ENCODE results near the gene PRAMEF13.
"Not testable (repeated sequence)": the region's sequence is repeated elsewhere in the genome, so short reads cannot be mapped to it uniquely, and the experiment has no call there.

The PRAMEF13 gene

DNA sequence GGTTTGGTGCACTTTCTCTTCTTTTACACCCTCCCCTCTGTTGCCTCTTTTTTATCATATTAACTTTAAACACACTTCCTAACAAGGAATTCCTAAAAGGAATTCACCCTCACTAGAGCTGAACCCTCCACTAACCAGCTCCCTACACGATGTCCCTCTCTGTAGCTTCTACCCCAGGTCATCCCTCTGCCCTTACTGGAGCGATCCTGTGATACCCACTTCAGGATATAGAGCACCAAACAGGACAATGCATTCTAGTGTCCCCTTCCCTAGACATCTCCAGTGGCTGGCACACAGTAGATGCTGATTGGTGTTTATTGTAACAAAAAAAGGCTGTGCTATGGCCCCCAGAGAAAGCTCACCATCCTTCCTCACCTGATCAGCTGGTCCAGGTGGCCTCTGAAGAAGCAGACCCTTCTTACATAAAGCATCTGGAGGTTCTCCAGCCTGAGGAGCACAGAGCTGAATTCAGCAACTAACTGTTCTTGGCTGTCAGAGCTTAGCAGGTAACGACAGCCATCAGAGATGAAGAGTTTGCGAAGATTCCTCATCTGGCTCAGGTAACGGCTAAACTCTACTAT, 23.4 kb upstream of the PRAMEF13 start:
- H3K4me3 ChIP-seq (ENCODE audit: low read depth, low read length) = no peak overlapping the region
- TF ChIP-seq, protein P1, sequence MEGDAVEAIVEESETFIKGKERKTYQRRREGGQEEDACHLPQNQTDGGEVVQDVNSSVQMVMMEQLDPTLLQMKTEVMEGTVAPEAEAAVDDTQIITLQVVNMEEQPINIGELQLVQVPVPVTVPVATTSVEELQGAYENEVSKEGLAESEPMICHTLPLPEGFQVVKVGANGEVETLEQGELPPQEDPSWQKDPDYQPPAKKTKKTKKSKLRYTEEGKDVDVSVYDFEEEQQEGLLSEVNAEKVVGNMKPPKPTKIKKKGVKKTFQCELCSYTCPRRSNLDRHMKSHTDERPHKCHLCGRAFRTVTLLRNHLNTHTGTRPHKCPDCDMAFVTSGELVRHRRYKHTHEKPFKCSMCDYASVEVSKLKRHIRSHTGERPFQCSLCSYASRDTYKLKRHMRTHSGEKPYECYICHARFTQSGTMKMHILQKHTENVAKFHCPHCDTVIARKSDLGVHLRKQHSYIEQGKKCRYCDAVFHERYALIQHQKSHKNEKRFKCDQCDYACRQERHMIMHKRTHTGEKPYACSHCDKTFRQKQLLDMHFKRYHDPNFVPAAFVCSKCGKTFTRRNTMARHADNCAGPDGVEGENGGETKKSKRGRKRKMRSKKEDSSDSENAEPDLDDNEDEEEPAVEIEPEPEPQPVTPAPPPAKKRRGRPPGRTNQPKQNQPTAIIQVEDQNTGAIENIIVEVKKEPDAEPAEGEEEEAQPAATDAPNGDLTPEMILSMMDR (IDR thresholded peaks at IDR 0.05; ENCODE audit: control insufficient read depth, extremely low read depth, insufficient read depth) = no peak
- no peak for DNase-seq (ENCODE audit: low read depth)

DNA sequence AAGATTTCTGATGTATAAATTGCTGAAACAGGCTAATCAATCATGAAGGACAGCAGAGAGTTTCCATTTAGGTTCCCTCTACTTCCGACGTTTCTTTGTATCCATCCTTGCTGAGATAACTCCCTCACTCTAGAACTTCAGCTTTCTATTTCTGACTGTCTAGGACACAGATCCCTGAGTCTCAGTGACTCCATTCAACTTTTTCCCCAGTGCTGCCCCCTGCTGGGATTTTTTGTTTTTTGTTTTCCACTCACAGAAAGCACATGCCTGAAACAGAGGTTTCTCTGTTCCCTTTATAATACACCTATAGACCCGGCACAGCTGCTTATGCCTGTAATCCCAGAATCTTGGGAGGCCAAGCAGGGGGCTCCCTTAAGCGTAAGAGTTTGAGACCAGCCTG, 21.6 kb upstream of the PRAMEF13 start:
- not testable (repeated sequence) for DNase-seq (ENCODE audit: low read depth); H3K4me3 ChIP-seq (ENCODE audit: low read depth, low read length)

DNA sequence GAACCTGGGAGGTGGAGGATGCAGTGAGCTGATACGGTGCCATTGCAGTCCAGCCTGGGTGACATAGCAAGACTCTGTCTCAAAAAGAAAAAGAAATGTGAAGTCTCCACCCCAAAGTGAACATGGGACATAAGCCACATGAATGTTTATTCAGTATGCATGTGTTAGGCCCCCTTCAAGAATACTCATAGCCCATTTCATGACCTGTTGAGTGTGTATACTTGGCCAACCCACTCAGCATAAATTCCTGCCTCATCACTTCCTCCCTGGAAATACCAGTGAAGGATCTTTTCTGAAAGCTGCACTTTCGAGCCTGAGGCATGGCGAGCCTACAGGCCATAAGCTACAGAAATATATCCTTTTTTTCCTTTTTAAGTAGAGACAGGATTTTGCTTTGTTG, 18.0 kb upstream of the PRAMEF13 start:
- not testable (repeated sequence) for H3K4me3 ChIP-seq (ENCODE audit: low read depth, low read length); DNase-seq (ENCODE audit: low read depth)

DNA sequence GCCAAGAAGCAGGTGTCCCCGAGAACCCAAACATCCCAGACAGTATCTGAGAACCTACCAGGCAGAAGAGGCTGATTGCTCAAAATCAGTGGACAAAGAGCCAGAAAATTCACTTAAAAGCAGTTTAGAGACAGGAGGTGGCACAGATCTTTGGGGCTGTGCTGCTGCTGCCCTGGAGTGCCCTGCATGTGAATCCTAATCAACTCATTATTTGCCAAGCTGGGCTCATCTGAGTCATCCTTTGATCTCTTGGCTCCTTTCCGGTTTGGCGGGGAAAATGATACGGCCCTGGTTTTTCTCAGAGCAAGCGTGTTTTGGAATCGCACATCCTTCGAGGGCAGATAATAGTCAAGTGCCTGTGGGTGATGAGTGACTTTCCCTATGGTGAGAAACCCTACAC, 15.4 kb upstream of the PRAMEF13 start:
- DNase-seq (ENCODE audit: low read depth); H3K4me3 ChIP-seq (ENCODE audit: low read depth, low read length): not testable (repeated sequence)

DNA sequence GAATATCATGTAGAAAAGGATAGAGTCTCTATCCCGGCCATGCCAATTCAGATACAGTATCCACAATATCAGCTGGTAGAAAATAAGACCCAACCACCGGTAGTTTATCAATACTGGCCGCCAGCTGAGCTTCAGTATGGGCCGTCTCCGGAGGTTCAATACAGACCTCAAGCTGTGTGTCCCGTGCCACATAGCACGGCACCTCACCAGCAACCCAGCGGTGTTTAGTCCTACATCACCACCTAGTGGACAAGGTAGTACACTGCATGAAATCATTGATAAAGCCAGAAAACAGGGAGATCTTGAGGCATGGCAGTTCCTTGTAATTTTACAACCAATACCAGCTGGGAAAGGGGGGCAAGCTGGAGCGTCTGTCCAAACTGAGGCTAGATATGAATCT, 7.5 kb upstream of the PRAMEF13 start:
- H3K4me3 ChIP-seq (ENCODE audit: low read depth, low read length); DNase-seq (ENCODE audit: low read depth): not testable (repeated sequence)

DNA sequence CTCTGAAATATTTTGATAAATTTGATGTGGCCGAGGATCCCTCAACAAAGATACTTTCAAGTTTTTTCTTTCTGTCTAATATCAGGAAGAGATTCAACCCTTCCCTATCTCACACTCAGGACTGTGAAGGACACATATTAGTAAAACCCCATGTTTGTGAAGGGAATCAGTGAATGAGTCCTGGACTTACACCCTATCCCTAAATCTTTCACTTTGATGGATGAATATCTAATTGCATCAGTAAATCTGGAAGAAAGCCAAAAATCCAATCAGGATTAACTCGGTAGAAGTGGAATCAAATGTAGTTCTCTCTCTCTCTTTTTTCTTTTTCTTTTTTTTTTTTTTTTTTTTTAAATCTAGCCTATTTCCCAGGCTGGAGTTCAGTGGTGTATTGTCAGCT, 29.7 kb downstream of the PRAMEF13 start, which contains the start of gene PRAMEF9:
Gene PRAMEF9, plus strand, starts transcription at position 301 of the 400 bp plus-strand sequence. CDS start 3,433 bp downstream, outside the sequence.
- not testable (repeated sequence) for H3K4me3 ChIP-seq (ENCODE audit: low read depth, low read length); DNase-seq (ENCODE audit: low read depth)

DNA sequence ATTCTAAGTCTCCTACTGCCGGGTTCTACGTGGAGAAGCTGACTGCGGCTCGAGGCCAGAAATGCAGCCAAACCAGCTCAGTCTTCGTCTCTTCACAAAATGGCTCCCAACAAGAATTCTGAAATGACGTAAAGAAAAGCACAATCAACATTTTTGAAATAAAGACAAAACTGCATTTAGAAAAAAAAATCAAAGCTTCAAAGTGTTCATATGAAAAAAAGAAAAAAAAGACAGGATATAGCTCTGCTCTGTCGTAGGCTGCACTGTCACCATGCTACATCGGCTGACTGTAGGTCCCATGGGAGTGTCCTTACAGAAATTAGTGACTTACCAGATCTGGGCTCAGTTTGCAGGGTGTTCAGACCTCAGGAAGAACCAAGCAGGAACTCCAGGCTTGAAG, 35.7 kb downstream of the PRAMEF13 start, which contains the start of gene HNRNPCL4:
Gene HNRNPCL4, minus strand, starts transcription at position 101 of the 400 bp plus-strand sequence. CDS start 164 bp downstream, outside the sequence.
- not testable (repeated sequence) for DNase-seq (ENCODE audit: low read depth)

DNA sequence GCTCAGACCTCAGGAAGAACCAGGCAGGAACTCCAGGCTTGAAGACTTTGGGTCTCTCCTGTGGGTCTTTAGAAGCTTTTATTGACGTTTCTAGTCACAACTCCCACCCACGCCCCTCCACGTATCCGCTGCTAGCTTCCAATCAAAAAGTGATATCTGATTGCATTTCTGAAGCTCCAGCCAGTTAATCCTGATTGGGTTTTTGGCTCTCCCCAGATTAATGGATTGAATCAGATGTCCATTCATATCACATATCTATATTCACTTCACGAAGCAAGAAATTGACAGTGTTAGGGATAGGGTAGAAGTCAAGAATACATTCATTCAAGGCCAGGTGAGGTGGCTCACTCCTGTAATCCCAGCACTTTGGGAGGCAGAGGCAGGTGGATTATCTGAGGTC, 45.3 kb downstream of the PRAMEF13 start, which contains the start of gene PRAMEF26:
Gene PRAMEF26, minus strand, starts transcription at position 101 of the 400 bp plus-strand sequence. CDS start 2,914 bp downstream, outside the sequence.
- H3K4me3 ChIP-seq (ENCODE audit: low read depth, low read length); DNase-seq (ENCODE audit: low read depth): not testable (repeated sequence)

More for the DNA sequence above, 35.7 kb downstream of the PRAMEF13 start, which contains the start of gene HNRNPCL4:
- H3K4me3 ChIP-seq (ENCODE audit: low read depth, low read length) = not testable (repeated sequence)

All from LNCaP clone FGC (cell line).